Panc1 (cell line): ENCODE data around the gene FUT2. TPM values are rescaled to one million over a fixed set of nuclear protein-coding genes. Genes with fewer than 3 reads are reported as not detected.

Experiments used
- ATAC-seq: fragments of 200-7000 bp; cut with Tn5 transposase; 2 replicates; pipeline ENCODE4 v1.9.1; 2020; ENCODE audit warnings: mild to moderate bottlenecking, moderate library complexity
- BruUV-seq: library from RNA; stranded (reverse); fragments of 400-500 nt; replicated peaks from 2 replicates; lab custom pipeline; 2021; lab: Mats Ljungman, UMichigan
- CTCF ChIA-PET: fragments of 300-600 bp; sonication (Branson Sonifier 250); formaldehyde crosslinking; loops from one replicate; lab custom pipeline; 2022; ENCODE audit warnings: antibody characterized with exemption; lab: Charles Lee
- POLR2A ChIA-PET: fragments of 300-600 bp; sonication (Branson Sonifier 250); formaldehyde crosslinking; loops from one replicate; lab custom pipeline; 2022; ENCODE audit warnings: antibody characterized with exemption; lab: Charles Lee
- DNase-seq: peaks from one replicate; pipeline ENCODE4 v3.0.0-alpha.2; 2010; ENCODE audit warnings: low read depth, low spot score
- H3K27ac ChIP-seq: 2 replicates; pipeline ENCODE4 v1.5.1; 2011; ENCODE audit warnings: mild to moderate bottlenecking, low read length, inconsistent platforms
- H3K27me3 ChIP-seq: fragments of 200-500 bp; sonication (Bioruptor generic); 2 replicates; pipeline ENCODE4 v1.6.0; 2014; ENCODE audit warnings: low read length, inconsistent platforms; ENCODE audit not compliant: control insufficient read depth, insufficient read depth
- H3K36me3 ChIP-seq: fragments of 200-500 bp; sonication (Bioruptor generic); 2 replicates; pipeline ENCODE4 v1.5.1; 2014; ENCODE audit warnings: inconsistent platforms, mild to moderate bottlenecking, low read length, moderate library complexity; ENCODE audit not compliant: control insufficient read depth, insufficient read depth
- H3K4me1 ChIP-seq: 2 replicates; pipeline ENCODE4 v1.5.1; 2011; ENCODE audit warnings: inconsistent platforms, mild to moderate bottlenecking, low read length, moderate library complexity; ENCODE audit not compliant: control insufficient read depth, insufficient read depth
- H3K4me3 ChIP-seq, 2 experiments: 2 replicates each; pipeline ENCODE4 v1.5.1; 2011 to 2012; ENCODE audit warnings: low read depth in 2 of 2, low read length in 2 of 2, mild to moderate bottlenecking in 2 of 2, inconsistent platforms in 1 of 2, moderate library complexity in 1 of 2
- H3K9me3 ChIP-seq: fragments of 200-500 bp; sonication (Bioruptor generic); 2 replicates; pipeline ENCODE4 v1.5.1; 2014; ENCODE audit warnings: low read depth, mild to moderate bottlenecking, inconsistent platforms, low read length, moderate library complexity; ENCODE audit not compliant: control insufficient read depth, insufficient read depth
- CTCF ChIP-seq: fragments of 450-650 bp; IDR thresholded peaks from 2 replicates; pipeline ENCODE4 v1.5.1; 2017; ENCODE audit warnings: mild to moderate bottlenecking
- POLR2AphosphoS5 ChIP-seq: IDR thresholded peaks from 2 replicates; pipeline ENCODE4 v1.6.1; 2012; ENCODE audit warnings: mild to moderate bottlenecking, low read depth, low read length, moderate library complexity
- REST ChIP-seq, 2 experiments: IDR thresholded peaks; 2 replicates each; pipeline ENCODE4 v1.6.1; 2011 to 2012; ENCODE audit warnings: low read depth in 2 of 2, control low read depth in 1 of 2, low read length in 1 of 2, mild to moderate bottlenecking in 1 of 2, moderate library complexity in 1 of 2; ENCODE audit not compliant: insufficient read depth in 1 of 2
- SIN3A ChIP-seq: IDR thresholded peaks from 2 replicates; pipeline ENCODE4 v1.6.1; 2012; ENCODE audit warnings: low read depth, mild to moderate bottlenecking, low read length, moderate library complexity, borderline replicate concordance; ENCODE audit not compliant: insufficient read depth
- TCF7L2 ChIP-seq: IDR thresholded peaks from 2 replicates; pipeline ENCODE4 v1.6.1; 2011; ENCODE audit warnings: mild to moderate bottlenecking, low read depth, low read length, inconsistent platforms
- in situ Hi-C: cut with HindIII; loops from 2 replicates; pipeline ENCODE4 v1.10.0; 2016; ENCODE audit warnings: low sequenced_read_pairs, low pct_unique_long_range_greater_than_20kb
- intact Hi-C: fragments of 100-400 bp; cut with micrococcal nuclease; formaldehyde crosslinking; loops from one replicate; pipeline ENCODE4 v1.10.0; 2022; ENCODE audit not compliant: unreplicated experiment
- total RNA-seq: library from RNA; stranded (reverse); gene quantifications from one replicate; pipeline ENCODE4 v1.2.1, GENCODE V29; 2021; ENCODE audit not compliant: unreplicated experiment

The FUT2 gene
- total RNA-seq, 1 experiment from 2014 or later = 0.08 TPM

GRCh38 chr19:48681127-48681470 is 14.7 kb upstream of the FUT2 start:
- no peak for TF ChIP-seq POLR2AphosphoS5
- no peak for TF ChIP-seq CTCF
- no peak for TF ChIP-seq SIN3A
- TF ChIP-seq TCF7L2 = no peak
- no peak for TF ChIP-seq REST (IDR thresholded peaks at IDR 0.05; ENCODE audit: insufficient read depth in 1 of 2, low read depth in 2 of 2, low read length in 1 of 2)
- H3K36me3 ChIP-seq = no peaks in the 10 kb centered on the region
- no peak for ATAC-seq

GRCh38 chr19:48683349-48683748 is 12.4 kb upstream of the FUT2 start:
- TF ChIP-seq SIN3A = no peak
- TF ChIP-seq POLR2AphosphoS5 = no peak
- TF ChIP-seq TCF7L2 = no peak
- no peak for TF ChIP-seq CTCF
- no peak for TF ChIP-seq REST (IDR thresholded peaks at IDR 0.05; ENCODE audit: insufficient read depth in 1 of 2, low read depth in 2 of 2, low read length in 1 of 2)
- no peak overlapping the region for H3K27ac ChIP-seq
- POLR2A ChIA-PET = no interaction called here
- no TSS peak for BruUV-seq
- no peaks in the 10 kb centered on the region for H3K4me1 ChIP-seq
- H3K4me3 ChIP-seq = no peak overlapping the region
- CTCF ChIA-PET = no interaction called here
- in situ Hi-C loops = no loop called here
- intact Hi-C loops = no loop called here
- H3K9me3 ChIP-seq = no peaks in the 10 kb centered on the region
- ATAC-seq = no peak
- H3K36me3 ChIP-seq = no peaks in the 10 kb centered on the region
- no peaks in the 10 kb centered on the region for H3K27me3 ChIP-seq
- DNase-seq = no peak

More at GRCh38 chr19:48681127-48681470, 14.7 kb upstream of the FUT2 start:
- intact Hi-C loops (no loop called here), in situ Hi-C loops (no loop called here)
- POLR2A ChIA-PET = no interaction called here
- Histone ChIP-seq H3K27me3 (no peaks in the 10 kb centered on the region), H3K4me3 (no peak overlapping the region), H3K9me3 (no peaks in the 10 kb centered on the region), H3K27ac (no peak overlapping the region), H3K4me1 (no peaks in the 10 kb centered on the region)
- no peak for DNase-seq
- CTCF ChIA-PET = no interaction called here
- BruUV-seq = no TSS peak
